Karpas-422 (cell line): Measurements from ENCODE around the gene NOL12. TPM values are rescaled to one million over a fixed set of nuclear protein-coding genes. Genes with fewer than 3 reads are reported as not detected.

Source experiments
- DNase-seq: peaks from one replicate; pipeline ENCODE4 v3.0.0-alpha.2; 2015
- H2AFZ ChIP-seq: fragments of 200-600 bp; sonication (generic); 2 replicates; pipeline ENCODE4 v1.6.1; 2014; ENCODE audit warnings: antibody characterized with exemption, low read length, mixed read lengths
- H3K27ac ChIP-seq: fragments of 200-600 bp; sonication (generic); 2 replicates; pipeline ENCODE4 v1.5.1; 2014; ENCODE audit warnings: mild to moderate bottlenecking, low read length, moderate library complexity
- H3K27me3 ChIP-seq: fragments of 200-600 bp; sonication (generic); 2 replicates; pipeline ENCODE4 v1.6.1; 2014; ENCODE audit warnings: low read length, mixed read lengths
- H3K36me3 ChIP-seq: fragments of 200-600 bp; sonication (generic); 2 replicates; pipeline ENCODE4 v1.6.1; 2014; ENCODE audit warnings: low read length, mixed read lengths; ENCODE audit not compliant: insufficient read depth
- H3K4me1 ChIP-seq: fragments of 200-600 bp; sonication (generic); 2 replicates; pipeline ENCODE4 v1.6.1; 2014; ENCODE audit warnings: mild to moderate bottlenecking, low read length, mixed read lengths
- H3K4me2 ChIP-seq: fragments of 200-600 bp; sonication (generic); 2 replicates; pipeline ENCODE4 v1.6.1; 2014; ENCODE audit warnings: low read length, low read depth, mild to moderate bottlenecking; ENCODE audit not compliant: poor library complexity, severe bottlenecking
- H3K4me3 ChIP-seq: fragments of 200-600 bp; sonication (generic); 2 replicates; pipeline ENCODE4 v1.5.1; 2014; ENCODE audit warnings: mild to moderate bottlenecking, antibody characterized with exemption, low read length, mixed read lengths
- H3K79me2 ChIP-seq: fragments of 200-600 bp; sonication (generic); 2 replicates; pipeline ENCODE4 v1.6.1; 2014; ENCODE audit warnings: mild to moderate bottlenecking, low read length, mixed read lengths
- H3K9ac ChIP-seq: fragments of 200-600 bp; sonication (generic); 2 replicates; pipeline ENCODE4 v1.6.0; 2014; ENCODE audit warnings: low read length
- H3K9me2 ChIP-seq: fragments of 200-600 bp; sonication (generic), shearing (Covaris generic); replicated peaks from 2 replicates; pipeline ENCODE4 v1.6.0; 2014; ENCODE audit warnings: mild to moderate bottlenecking, low read length, moderate library complexity; ENCODE audit not compliant: insufficient read depth
- H3K9me3 ChIP-seq: fragments of 300-700, 200-600 bp; sonication (generic); 2 replicates; pipeline ENCODE4 v1.6.1; 2014; ENCODE audit warnings: low read length, mixed read lengths
- H4K20me1 ChIP-seq: fragments of 200-600 bp; sonication (generic); 2 replicates; pipeline ENCODE4 v1.6.1; 2014; ENCODE audit warnings: mild to moderate bottlenecking, antibody characterized with exemption, low read length, low read depth; ENCODE audit not compliant: insufficient read depth
- total RNA-seq: library from RNA; depleted of rRNA; stranded (reverse); fragments of >200 nt; shearing (Covaris generic); gene quantifications from 2 replicates; pipeline ENCODE4 v1.2.3, GENCODE V29; 2014; ENCODE audit warnings: low replicate concordance; rRNA removed

NOL12 gene, protein sequence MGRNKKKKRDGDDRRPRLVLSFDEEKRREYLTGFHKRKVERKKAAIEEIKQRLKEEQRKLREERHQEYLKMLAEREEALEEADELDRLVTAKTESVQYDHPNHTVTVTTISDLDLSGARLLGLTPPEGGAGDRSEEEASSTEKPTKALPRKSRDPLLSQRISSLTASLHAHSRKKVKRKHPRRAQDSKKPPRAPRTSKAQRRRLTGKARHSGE
- total RNA-seq = 12.3 and 48.1 TPM in 2 replicates

GRCh38 chr22:37686002-37686982, at the start of gene NOL12:
NOL12 (plus strand) TSS chr22:37686343; CDS start chr22:37686393, 50 bp downstream.
- Histone ChIP-seq H3K4me2 (peak within 1 kb of the TSS; percentile 83), H3K4me3 (peak within 1 kb of the TSS; percentile 92), H3K9ac (peak within 1 kb of the TSS; percentile 95), H3K79me2 (peaks cover 20% of the 10 kb centered on the region), H3K9me3 (no peaks in the 10 kb centered on the region), H4K20me1 (no peaks in the 10 kb centered on the region), H2AFZ (peak within 1 kb of the TSS; percentile 49; the same call in 1 of the 2 replicates), H3K27ac (peak within 1 kb of the TSS; percentile 87), H3K4me1 (peaks cover 40% of the 10 kb centered on the region), H3K9me2 (no peaks in the 10 kb centered on the region), H3K27me3 (no peaks in the 10 kb centered on the region), H3K36me3 (peaks cover 3% of the 10 kb centered on the region; the same call in 1 of the 2 replicates)
- DNase-seq = peak; percentile 94

GRCh38 chr22:37636949-37637273, 49.2 kb upstream of the NOL12 start:
- Histone ChIP-seq H3K4me1 (peaks cover 63% of the 10 kb centered on the region), H3K27me3 (no peaks in the 10 kb centered on the region), H3K27ac (peak overlapping the region; percentile 65), H2AFZ (no peak overlapping the region), H3K9me2 (no peaks in the 10 kb centered on the region), H3K9me3 (no peaks in the 10 kb centered on the region), H3K36me3 (no peaks in the 10 kb centered on the region), H3K4me3 (no peak overlapping the region), H3K79me2 (peaks cover 12% of the 10 kb centered on the region), H3K4me2 (no peak overlapping the region), H3K9ac (peak overlapping the region; percentile 37; the same call in 1 of the 2 replicates), H4K20me1 (no peaks in the 10 kb centered on the region)
- no peak for DNase-seq

DNA sequence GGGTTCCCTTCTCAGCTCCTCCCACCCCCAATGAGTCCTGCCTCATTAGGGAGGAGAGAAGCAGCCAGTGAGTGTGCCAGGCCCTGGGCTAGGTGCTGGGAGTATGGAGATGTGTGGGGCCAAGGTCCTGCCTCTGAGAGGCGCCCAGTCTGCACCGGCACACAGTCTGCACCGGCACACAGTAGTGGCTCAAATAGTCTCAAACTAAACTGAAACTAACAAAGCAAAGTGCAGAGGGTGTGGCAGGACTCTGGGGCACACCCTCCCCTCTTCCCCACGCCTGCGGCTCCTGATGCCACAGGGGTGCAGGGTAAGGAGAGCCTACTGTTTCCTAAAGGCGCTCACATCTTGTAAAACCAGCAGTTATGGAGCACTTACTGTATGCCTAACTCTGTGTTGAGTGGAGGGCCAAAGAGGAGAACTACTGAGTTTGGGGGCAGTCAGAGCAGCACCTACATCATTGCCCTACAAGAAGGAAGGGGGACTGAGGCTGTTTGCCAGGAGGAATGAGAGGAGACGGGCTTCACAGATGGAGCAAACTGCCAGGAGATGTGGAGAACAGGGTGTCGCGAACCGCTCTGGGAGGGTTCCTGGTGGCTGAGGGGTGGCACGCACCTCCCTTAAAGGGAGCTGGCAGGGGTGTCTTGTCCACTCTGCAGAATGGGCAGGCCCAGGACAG, 47.6 kb upstream of the NOL12 start:
- Histone ChIP-seq H3K79me2 (peaks cover 13% of the 10 kb centered on the region), H2AFZ (no peak overlapping the region), H3K9me3 (no peaks in the 10 kb centered on the region), H3K36me3 (peaks cover under 1% of the 10 kb centered on the region; the same call in 1 of the 2 replicates), H3K27ac (peak overlapping the region; percentile 89), H3K27me3 (no peaks in the 10 kb centered on the region), H3K9me2 (no peaks in the 10 kb centered on the region), H3K4me3 (peak overlapping the region; percentile 96), H3K4me1 (peaks cover 51% of the 10 kb centered on the region), H3K9ac (peak overlapping the region; percentile 99), H4K20me1 (no peaks in the 10 kb centered on the region), H3K4me2 (peak overlapping the region; percentile 100)
- peak; percentile 67 for DNase-seq

GRCh38 chr22:37639070-37639760, 46.9 kb upstream of the NOL12 start, which contains the start of gene SH3BP1:
SH3BP1 (plus strand) TSS chr22:37639669; CDS start chr22:37639788, 119 bp downstream.
- Histone ChIP-seq H3K9ac (peak within 1 kb of the TSS; percentile 99), H3K27me3 (no peaks in the 10 kb centered on the region), H3K9me3 (no peaks in the 10 kb centered on the region), H3K4me3 (peak within 1 kb of the TSS; percentile 96), H3K79me2 (peaks cover 17% of the 10 kb centered on the region), H2AFZ (no peak within 1 kb of the TSS), H3K36me3 (peaks cover 5% of the 10 kb centered on the region), H4K20me1 (no peaks in the 10 kb centered on the region), H3K27ac (peak within 1 kb of the TSS; percentile 89), H3K9me2 (no peaks in the 10 kb centered on the region), H3K4me1 (peaks cover 44% of the 10 kb centered on the region), H3K4me2 (peak within 1 kb of the TSS; percentile 100)
- peak; percentile 85 for DNase-seq

DNA sequence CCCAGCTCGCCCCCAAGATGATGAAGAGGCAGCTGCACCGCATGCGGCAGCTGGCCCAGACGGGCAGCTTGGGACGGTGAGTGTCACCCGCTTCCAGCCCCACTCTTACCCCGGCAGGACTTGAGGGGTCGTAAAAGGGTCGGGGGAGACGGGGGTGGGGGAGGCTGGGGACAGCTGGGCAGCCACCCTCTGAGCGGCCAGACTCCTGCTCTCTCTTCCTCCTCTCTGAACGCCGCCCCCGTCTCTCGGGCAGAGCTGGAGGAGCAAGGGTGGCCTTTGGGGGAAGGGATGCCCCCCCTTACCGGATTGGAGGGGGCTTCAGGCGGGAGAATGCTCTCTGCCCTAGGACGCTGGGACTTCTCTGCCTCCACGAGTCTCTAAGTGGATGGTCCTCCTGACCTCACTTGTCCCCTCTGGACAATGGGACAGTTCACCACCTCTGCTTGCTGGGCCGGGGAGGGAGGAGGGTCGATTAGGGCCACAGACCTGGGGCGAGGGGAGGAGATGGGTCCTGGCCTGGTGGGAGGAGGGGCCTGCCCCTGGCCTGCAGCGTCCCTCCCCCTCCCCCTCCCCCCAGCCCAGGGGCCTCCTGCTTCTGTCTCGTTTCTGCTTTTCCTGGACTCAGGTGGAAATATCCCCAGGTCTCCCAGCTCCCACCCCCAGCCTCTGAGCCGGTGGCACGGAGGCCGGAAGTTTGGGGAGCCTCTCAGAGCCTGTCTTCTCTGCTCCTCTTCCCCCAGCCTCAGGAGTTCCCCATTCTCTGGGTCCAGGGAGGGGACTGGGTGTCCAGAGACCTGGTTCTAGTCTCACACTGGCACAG, 46.2 kb upstream of the NOL12 start:
- Histone ChIP-seq H3K4me2 (peak overlapping the region; percentile 100), H3K27ac (peak overlapping the region; percentile 89), H3K4me1 (peaks cover 36% of the 10 kb centered on the region), H3K4me3 (peak overlapping the region; percentile 96), H3K9me2 (no peaks in the 10 kb centered on the region), H4K20me1 (no peaks in the 10 kb centered on the region), H3K9me3 (no peaks in the 10 kb centered on the region), H3K27me3 (no peaks in the 10 kb centered on the region), H2AFZ (no peak overlapping the region), H3K79me2 (peaks cover 17% of the 10 kb centered on the region), H3K9ac (peak overlapping the region; percentile 99), H3K36me3 (peaks cover 12% of the 10 kb centered on the region)
- peak; percentile 75 for DNase-seq

GRCh38 chr22:37640591-37641560, 45.3 kb upstream of the NOL12 start:
- Histone ChIP-seq H3K4me1 (peaks cover 36% of the 10 kb centered on the region), H3K4me3 (peak overlapping the region; percentile 96), H3K9me2 (no peaks in the 10 kb centered on the region), H3K79me2 (peaks cover 17% of the 10 kb centered on the region), H3K27me3 (no peaks in the 10 kb centered on the region), H3K9me3 (no peaks in the 10 kb centered on the region), H3K27ac (peak overlapping the region; percentile 89), H3K9ac (peak overlapping the region; percentile 99), H3K36me3 (peaks cover 16% of the 10 kb centered on the region), H2AFZ (no peak overlapping the region), H4K20me1 (no peaks in the 10 kb centered on the region), H3K4me2 (peak overlapping the region; percentile 100)
- DNase-seq = no peak
